Stimulated activated CD4-positive, alpha-beta T cell treated with anti-CD3 and anti-CD28 coated beads, TNF-alpha, amount 100 ng/mL, for 4 hours (primary cell): ENCODE measurements around the gene LRP1B.

Experiments used
- DNase-seq, 3 experiments: peaks; one replicate each; pipeline ENCODE4 v3.0.0-alpha.2; 2020; ENCODE audit warnings: low read depth in 3 of 3

LRP1B gene

GRCh38 chr2:141591787-141592186 is 539.0 kb downstream of the LRP1B start:
- no peak for DNase-seq

- no peak for DNase-seq
Measured at GRCh38 chr2:141590620-141591019, 540.2 kb downstream of the LRP1B start.

DNA sequence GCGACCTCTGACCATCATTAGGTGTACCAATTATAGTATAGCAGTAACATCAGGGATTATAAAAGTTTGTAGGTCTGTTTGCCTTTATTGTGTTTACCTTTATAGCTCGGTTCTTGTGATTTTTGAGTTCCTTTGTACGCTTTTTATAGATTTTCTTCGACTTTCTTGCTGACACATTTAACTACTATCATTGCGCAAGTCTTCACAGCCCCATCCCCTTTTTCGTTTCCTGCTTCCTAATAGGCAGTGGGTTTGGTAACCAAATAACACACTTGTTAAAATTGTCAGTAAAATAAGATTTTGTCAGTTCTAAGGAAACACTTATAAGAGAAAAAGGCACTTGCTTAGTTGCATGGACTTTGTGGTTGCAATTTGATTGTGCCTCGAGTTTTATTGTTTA is 541.5 kb downstream of the LRP1B start:
- DNase-seq, result no peak

DNA sequence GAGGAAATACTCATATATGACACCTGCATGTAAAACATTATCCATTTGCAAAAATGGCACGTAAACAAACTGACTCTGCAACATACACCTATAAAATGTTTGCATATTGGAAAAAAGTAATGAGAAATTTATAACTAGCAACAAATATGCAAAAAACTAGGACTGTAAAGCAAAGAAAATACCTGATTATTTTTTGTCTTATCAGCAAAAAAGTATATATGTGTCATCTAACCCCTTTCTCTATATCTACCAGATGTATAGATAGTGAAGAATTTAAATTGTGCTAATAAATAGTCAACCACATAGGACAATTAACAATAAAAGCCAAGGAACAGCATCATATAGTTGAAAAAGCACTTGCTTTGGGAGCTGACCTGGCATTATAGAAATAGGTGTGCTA is 543.8 kb downstream of the LRP1B start:
- no peak for DNase-seq

DNA sequence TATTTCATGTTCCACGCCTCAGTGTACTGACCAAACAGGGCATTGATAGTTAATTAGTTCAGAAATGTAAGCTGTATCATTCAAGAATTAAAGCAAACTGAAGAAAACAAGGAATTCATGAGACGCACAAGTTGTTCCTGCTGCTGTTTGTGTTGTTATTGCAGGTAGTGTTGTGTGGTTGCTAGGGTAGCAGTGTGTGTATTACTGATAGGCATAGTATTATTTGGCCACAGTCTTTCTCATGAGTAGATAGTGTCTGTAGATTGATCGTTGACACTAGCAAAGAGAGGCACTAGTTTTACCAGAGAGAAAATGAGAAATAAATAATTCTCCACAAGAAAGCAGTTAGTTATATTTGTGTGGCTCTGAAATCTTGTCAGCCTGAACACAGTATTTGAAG is 548.6 kb downstream of the LRP1B start:
- DNase-seq, result no peak

DNA sequence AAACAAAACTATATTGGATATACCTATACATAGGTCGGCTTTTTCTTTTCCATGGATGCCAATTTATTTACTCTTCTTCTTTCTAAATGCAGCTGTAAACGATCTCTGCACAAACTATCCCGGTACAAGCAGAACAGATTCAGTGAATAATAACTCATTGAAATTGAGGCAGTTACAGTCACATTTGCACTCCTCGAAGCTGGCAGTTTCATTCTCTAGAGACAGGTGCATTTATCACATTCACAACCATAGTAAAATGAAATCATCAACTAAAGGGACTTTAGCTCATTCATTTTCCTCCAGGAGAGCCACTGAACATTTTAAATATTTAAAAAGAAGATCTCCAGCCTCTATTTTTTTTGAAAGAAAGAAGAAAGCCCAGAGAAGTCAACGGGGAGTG is 551.7 kb downstream of the LRP1B start:
- DNase-seq, result no peak

DNA sequence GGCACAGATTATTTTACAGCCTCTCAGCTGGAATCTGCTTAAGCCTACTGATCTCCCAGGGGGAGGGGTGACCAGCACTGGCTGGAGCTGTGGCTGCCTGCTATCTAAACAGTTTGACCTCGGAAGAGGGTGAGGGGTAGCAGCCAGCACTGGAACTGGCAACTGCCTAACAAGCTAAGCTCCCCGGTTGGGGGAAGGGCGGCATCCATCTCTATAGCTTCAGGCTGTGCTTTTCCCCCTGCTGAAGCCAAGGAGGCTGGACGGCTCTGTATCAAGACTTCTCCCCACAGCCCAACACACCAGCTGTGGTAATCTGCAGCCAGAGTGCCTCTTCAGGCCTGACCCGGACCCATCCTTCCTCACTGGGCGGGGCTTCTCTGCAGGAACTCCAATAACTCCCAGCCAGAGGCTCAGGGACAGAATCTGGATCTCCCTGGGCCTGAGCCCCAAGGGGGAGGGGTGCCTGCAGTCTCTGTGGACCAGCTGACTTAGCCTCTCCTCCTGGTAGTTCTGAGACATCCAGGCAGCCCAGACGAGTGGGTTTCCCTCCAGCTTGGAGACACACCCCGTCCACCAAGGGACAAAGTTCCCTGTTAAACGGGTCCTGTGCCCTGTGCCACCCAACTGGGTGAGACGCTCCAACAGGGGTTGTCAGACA is 560.2 kb downstream of the LRP1B start:
- DNase-seq, result no peak

DNA sequence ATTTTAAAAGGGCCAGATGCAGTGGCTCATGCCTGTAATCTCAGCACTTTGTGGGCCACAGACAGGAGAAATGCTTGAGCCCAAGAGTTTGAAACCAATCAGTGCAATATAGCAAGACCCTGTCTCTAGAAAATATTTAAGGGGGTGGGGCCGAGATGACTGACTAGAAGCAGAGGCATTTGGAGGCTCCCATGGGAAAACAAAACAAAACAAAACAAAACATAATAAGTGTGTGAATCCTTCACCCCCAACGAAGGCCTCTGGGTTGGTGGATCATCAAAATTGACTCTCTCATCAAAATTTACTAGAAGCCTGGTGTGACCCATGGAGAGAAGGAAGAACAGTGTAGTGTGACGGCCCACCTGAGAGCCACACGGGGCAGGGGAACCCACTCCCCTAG is 560.9 kb downstream of the LRP1B start:
- no peak for DNase-seq

- DNase-seq, result no peak
Measured at GRCh38 chr2:141565597-141565996, 565.2 kb downstream of the LRP1B start.

- DNase-seq, result no peak
Measured at GRCh38 chr2:141560723-141561122, 570.1 kb downstream of the LRP1B start.

GRCh38 chr2:141557329-141558095 is 573.3 kb downstream of the LRP1B start:
- no peak for DNase-seq

GRCh38 chr2:141555876-141556470 is 574.8 kb downstream of the LRP1B start:
- DNase-seq, result no peak

DNA sequence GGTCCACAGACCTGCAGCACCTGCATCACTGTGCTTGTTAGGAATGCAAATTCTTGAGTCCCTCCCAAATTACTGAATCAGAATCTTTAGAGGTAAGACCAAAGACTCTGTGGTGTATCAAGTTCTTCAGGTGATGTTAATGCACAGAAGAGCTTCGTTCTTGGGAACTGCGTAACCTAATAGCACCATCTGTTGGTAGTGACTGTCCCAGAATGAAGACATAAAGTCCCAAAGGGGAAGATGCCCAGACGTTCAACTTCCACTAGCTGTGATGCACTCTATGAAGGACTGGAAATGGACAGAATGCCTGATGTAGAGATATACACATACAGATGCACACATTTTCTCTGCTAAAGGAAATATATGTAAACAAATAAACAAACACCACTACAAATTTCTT is 576.0 kb downstream of the LRP1B start:
- no peak for DNase-seq

GRCh38 chr2:141534666-141535362 is 596.0 kb downstream of the LRP1B start:
- DNase-seq, result no peak

DNA sequence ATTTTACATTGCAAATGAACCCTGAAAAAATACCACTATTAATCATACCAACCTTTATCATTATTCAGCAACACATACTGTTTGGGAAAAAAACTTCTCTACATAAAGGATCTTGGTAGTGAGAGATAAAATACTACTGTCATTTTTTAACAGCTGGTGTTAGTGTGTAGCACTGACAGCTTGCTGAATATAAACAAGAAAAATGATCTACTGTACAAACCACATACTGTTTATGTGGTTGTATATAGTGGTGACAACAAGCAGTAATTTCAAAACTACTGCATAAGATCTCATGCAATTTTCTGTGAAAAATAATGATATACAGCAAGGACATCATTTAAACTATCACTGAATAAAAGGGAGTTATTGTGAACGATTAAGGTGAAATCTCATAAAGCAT is 601.2 kb downstream of the LRP1B start:
- DNase-seq, result no peak

- no peak for DNase-seq
Measured at GRCh38 chr2:141528990-141529389, 601.8 kb downstream of the LRP1B start.

- no peak for DNase-seq
Measured at GRCh38 chr2:141526760-141527159, 604.1 kb downstream of the LRP1B start.

GRCh38 chr2:141524777-141525176 is 606.0 kb downstream of the LRP1B start:
- no peak for DNase-seq

DNA sequence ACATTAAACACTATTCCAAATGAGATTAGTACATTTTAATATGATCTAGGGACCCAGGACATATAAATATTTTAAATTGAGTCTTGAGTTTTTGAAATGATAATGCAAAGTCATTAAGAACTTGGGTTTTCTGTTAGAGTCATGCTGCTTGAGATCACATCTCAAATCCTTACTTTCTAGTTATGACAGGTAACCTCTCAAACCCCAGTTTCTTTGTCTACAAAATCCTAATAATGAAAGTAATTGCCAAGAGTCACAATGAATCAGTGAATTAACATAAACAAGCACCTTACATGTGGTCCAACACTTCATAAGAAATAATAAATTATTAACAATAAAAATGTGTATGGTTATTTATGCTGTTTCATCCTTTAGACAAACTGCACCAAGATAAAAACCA is 607.6 kb downstream of the LRP1B start:
- no peak for DNase-seq

- no peak for DNase-seq
Measured at GRCh38 chr2:141522702-141523101, 608.1 kb downstream of the LRP1B start.

GRCh38 chr2:141522048-141522447 is 608.8 kb downstream of the LRP1B start:
- DNase-seq, result no peak

- DNase-seq, result no peak
Measured at GRCh38 chr2:141519906-141520305, 610.9 kb downstream of the LRP1B start.
